IPS-18c (cell line): ENCODE results near the gene PTK7.
"Not testable (repeated sequence)": the region's sequence is repeated elsewhere in the genome, so short reads cannot be mapped to it uniquely, and the experiment has no call there.

ENCODE experiments used
- H3K4me3 ChIP-seq: 2 replicates; pipeline ENCODE4 v1.7.0; 2013; ENCODE audit warnings: low read depth, mild to moderate bottlenecking, low read length, moderate library complexity; ENCODE audit not compliant: insufficient read depth
- H3K9me3 ChIP-seq: one replicate; pipeline ENCODE4 v1.6.1; 2013; ENCODE audit warnings: mild to moderate bottlenecking, low read length, moderate library complexity; ENCODE audit not compliant: control insufficient read depth, insufficient read depth

PTK7 gene

GRCh38 chr6:43076464-43077332 is 584 bp downstream of the PTK7 start:
- H3K9me3 ChIP-seq: peaks cover 2% of the 10 kb centered on the region
- peak overlapping the region; percentile 97 for H3K4me3 ChIP-seq

DNA sequence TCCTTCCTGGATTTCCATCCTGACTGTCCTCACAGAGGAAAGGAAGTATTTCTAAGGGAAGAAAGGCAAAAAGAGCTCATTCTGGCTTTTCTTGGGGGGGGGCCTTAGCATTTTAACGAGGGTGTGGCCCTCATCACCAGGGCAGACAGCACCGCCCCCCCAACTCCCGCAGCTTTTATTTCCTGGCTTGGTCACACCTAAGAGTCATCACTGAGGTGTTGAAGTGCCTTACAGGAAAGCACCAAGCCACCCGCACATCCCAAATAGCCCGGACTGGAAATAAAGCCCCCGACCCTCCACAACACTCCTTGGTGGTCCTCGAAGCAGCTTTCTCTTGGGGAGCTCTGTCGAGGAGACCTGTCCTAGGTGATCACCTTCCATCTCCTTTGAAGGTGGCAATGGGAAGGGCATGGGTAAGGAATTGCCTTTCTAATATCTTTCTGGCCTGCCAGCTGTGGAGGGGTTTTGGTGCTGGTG is 1.3 kb downstream of the PTK7 start:
- peaks cover 2% of the 10 kb centered on the region for H3K9me3 ChIP-seq
- H3K4me3 ChIP-seq: peak overlapping the region; percentile 97

DNA sequence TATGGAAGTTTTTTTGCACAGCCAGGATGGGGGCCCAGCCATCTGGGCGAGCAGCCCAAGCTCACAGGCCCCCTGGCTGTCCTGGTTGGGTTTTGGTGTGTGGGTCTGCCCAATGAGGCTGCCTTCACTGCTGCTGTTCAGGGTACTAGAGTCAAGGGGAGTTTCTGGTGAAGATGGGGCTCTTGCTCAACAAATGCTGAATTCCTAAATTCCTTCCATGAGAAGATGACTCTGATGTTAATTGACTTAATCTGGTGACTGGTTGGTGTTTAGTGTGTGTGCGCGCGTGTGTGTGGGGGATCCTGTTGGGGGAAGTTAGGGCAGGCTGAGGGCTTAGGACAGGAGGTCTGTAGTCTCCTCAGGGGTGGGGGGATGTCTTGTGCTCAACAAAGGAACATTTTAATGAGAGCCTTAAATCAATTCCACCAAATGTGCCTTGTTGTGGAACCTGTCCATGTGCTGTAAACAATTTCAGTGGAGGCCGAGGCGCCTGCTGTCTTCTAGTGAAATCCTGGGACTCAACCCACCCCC is 1.9 kb downstream of the PTK7 start:
- Histone ChIP-seq H3K4me3 (peak overlapping the region; percentile 97), H3K9me3 (peaks cover 2% of the 10 kb centered on the region)

DNA sequence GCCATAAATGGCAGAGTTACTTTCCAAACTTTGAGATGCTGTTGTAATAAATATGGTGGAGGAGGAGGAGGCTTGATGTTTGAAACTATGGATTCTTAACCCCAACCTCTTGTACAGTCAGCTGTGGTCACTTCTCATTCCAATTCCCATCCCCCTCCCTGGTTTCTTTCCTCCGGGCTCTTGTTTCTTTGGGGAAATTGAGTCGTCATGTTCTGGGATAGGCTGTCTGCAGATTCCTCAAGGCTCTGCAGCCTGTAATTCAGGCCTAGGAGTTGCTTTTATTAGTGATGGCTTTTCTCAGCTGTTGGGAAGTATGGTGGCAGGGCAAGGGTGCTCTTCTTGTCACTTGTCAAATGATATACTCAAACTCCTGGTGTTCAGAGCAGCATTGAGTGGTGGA is 2.6 kb downstream of the PTK7 start:
- Histone ChIP-seq H3K9me3 (peaks cover 2% of the 10 kb centered on the region), H3K4me3 (no peak overlapping the region)

GRCh38 chr6:43081043-43081442 is 4.9 kb downstream of the PTK7 start:
- peaks cover 2% of the 10 kb centered on the region for H3K9me3 ChIP-seq
- H3K4me3 ChIP-seq: no peak overlapping the region

GRCh38 chr6:43081922-43082321 is 5.8 kb downstream of the PTK7 start:
- not testable (repeated sequence) for H3K9me3 ChIP-seq, H3K4me3 ChIP-seq

- H3K9me3 ChIP-seq: peaks cover under 1% of the 10 kb centered on the region
- no peak overlapping the region for H3K4me3 ChIP-seq
These were observed 6.9 kb downstream of the PTK7 start for GRCh38 chr6:43082806-43083655.

DNA sequence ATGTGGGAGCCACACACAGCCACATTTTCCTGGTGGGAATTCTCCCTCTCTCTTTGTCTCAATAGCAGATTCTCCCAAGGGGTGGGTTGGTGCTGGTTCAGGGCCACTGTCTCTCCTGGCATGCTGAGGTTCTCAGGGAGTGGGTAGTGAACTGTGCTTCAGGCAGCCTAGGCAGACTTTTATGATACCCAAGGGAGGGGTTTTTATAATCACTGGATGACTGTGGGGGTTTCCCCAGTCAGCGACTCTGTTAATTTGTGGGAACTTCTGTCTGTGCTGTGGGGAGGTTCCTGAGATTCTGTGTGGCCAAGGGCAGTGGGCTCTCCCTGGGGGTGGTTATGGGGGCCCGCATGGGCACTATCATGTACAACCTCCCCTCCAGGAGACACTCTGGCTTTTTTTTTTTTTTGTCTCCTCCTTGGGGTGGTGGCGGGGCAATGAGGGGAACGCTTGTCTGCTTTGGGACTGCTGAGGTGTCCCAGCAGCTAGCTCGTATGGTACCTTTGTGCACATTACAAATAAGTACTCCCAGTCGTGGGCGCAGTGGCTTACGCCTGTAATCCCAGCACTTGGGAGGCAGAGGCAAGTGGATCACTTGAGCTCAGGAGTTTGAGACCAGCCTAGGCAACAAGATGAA is 10.0 kb downstream of the PTK7 start:
- H3K4me3 ChIP-seq: no peak overlapping the region
- H3K9me3 ChIP-seq: no peaks in the 10 kb centered on the region

DNA sequence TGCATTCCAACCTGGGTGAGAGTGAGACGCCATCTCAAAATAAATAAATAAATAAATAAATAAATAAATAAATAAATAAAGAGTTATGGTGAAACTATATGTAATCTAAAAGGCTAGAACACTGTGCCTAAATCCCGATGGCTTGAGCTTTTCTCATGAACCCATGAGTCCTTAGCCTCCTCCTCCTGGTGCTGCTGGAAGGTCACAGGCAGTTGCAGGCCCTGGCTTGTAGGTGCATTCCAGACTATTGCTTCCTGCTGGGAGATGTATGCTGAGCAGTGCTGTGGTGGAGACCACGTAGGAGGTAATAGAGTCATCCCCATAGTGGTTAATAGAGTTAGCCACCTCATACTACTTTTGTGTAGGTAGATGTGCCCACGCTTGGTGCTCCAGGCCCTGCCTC is 12.5 kb downstream of the PTK7 start:
- Histone ChIP-seq H3K9me3 (no peaks in the 10 kb centered on the region), H3K4me3 (peak overlapping the region; percentile 9; the same call in 1 of the 2 replicates)

DNA sequence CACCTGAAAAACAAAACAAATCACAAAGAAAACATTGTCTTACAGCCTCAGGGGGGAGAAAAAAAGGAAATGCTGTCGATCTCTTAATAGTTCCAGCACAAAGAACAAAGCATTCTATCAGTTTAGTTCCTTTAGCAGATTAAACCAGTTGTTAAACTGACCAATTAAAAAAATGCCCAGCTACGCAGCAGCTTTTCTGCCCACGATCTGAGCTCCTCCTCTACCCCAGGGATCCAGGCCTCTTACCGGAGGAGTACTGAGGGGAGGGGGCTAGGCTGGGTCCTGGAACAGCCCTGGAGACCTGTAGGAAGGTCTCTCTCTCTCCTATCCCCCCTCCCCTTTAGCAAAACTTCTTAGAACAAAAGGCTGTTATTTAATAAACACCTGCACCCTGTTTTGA is 13.4 kb downstream of the PTK7 start:
- peak overlapping the region; percentile 11 for H3K4me3 ChIP-seq
- H3K9me3 ChIP-seq: no peaks in the 10 kb centered on the region

DNA sequence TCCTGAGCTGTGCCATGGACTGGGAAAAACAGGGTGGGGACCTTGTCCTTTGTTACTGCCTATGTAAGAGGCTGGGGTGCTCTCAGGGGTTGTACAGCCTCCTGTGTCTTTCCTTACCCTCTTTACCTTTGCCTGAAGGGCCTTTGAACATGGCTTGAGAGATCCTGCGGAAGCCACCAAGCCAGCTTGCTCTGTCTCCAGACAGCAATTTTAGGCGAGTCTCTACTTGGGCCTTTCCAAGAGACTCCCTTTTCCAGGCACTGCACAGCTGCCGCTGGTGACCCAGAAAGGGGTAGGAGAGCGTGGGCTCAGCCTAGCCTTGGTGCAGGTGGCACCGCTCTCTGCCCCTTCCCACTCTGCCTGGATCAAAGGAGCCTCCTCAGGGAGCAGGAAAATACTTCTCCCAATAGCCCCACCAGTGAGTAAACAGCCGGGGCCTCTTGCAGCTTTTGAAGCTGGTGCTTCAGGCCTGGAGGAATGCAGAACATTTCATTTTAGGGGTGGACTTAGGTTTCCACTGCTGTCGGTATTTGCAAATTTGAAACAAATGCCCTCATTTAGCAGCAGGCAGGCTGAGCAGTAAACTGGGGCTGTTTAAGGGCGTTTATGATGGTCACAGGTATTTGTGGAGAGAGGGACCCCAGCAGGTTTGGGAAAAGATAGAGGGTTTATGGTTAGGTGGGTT is 13.9 kb downstream of the PTK7 start:
- Histone ChIP-seq H3K9me3 (no peaks in the 10 kb centered on the region), H3K4me3 (peak overlapping the region; percentile 11)

DNA sequence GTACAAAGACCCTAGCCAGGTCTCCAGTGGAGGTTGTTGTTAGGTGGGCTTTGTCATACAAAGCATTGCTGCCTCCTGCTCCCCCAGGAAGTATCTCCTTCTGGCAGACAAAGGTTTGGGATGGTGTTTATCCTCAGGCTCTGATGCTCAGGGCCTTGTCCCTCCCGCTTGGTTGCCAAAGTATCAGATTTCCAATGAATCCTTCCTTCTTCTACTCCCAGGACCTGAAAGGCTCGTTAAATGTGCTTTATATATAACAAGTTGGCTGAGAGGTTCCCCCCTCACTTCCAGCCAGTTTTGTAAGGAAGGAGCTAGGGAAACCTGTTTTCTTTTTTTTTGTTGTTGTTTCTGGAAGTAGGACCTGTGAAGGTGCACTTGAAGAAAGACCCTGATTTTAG is 14.4 kb downstream of the PTK7 start:
- H3K9me3 ChIP-seq: no peaks in the 10 kb centered on the region
- no peak overlapping the region for H3K4me3 ChIP-seq

- no peaks in the 10 kb centered on the region for H3K9me3 ChIP-seq
- no peak overlapping the region for H3K4me3 ChIP-seq
These were observed 14.9 kb downstream of the PTK7 start for GRCh38 chr6:43091020-43091419.

DNA sequence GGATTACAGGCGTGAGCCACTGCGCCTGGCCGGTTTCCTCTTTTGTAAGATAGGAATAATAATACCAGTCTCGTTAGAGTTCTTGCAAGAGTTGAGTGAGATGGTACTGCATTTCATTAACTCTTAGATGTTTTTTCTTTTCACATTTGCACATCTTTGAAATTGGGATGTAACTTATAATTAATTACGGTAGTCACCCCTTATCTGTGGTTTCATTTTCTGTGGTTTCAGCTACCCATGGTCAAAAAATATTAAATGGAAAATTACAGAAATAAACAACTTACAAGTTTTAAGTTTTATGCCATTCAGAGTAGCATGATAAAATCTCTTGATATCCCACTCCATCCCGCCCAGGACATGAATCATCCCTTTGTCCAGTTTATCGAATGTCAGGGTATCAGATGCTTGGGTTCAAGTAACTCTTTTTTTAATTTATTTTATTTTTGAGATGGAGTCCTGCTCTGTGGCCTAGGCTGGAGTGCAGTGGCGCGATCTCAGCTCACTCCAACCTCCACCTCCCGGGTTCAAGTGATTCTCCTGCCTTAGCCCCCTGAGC is 15.4 kb downstream of the PTK7 start:
- no peak overlapping the region for H3K4me3 ChIP-seq

GRCh38 chr6:43092635-43093034 is 16.5 kb downstream of the PTK7 start:
- Histone ChIP-seq H3K4me3 (no peak overlapping the region), H3K9me3 (no peaks in the 10 kb centered on the region)

More for the DNA sequence above, 15.4 kb downstream of the PTK7 start:
- no peaks in the 10 kb centered on the region for H3K9me3 ChIP-seq

GRCh38 chr6:43093436-43094289 is 17.5 kb downstream of the PTK7 start:
- Histone ChIP-seq H3K9me3 (no peaks in the 10 kb centered on the region), H3K4me3 (no peak overlapping the region)
